Loucy (cell line): ENCODE data around the gene ZNF362.
"Not testable (repeated sequence)": the region's sequence is repeated elsewhere in the genome, so short reads cannot be mapped to it uniquely, and the experiment has no call there.

Experiments used
- H2AFZ ChIP-seq: fragments of 200-600 bp; sonication (generic); 2 replicates; pipeline ENCODE4 v1.6.0; 2016; ENCODE audit warnings: antibody characterized with exemption, mild to moderate bottlenecking, low read length, moderate library complexity
- H3F3A ChIP-seq: fragments of 200-600 bp; 2 replicates; pipeline ENCODE4 v1.6.0; 2016; ENCODE audit warnings: antibody characterized with exemption, low read depth, mild to moderate bottlenecking
- H3K27me3 ChIP-seq: fragments of 200-600 bp; sonication (generic); 2 replicates; pipeline ENCODE4 v1.6.1; 2014; ENCODE audit warnings: low read length, mild to moderate bottlenecking; ENCODE audit not compliant: insufficient read depth, poor library complexity, severe bottlenecking
- H3K36me3 ChIP-seq: fragments of 200-600 bp; sonication (generic); 2 replicates; pipeline ENCODE4 v1.6.1; 2016; ENCODE audit warnings: low read length; ENCODE audit not compliant: insufficient read depth
- H3K4me1 ChIP-seq: fragments of 200-600 bp; sonication (generic); 2 replicates; pipeline ENCODE4 v1.5.1; 2014; ENCODE audit warnings: low read length, mild to moderate bottlenecking; ENCODE audit not compliant: insufficient read depth, poor library complexity, severe bottlenecking
- H3K4me2 ChIP-seq: fragments of 200-600 bp; sonication (generic); 2 replicates; pipeline ENCODE4 v1.6.0; 2014; ENCODE audit warnings: antibody characterized with exemption, low read length, low read depth, mild to moderate bottlenecking; ENCODE audit not compliant: poor library complexity, severe bottlenecking
- H3K4me3 ChIP-seq: fragments of 200-600 bp; sonication (generic); 2 replicates; pipeline ENCODE4 v1.5.1; 2014; ENCODE audit warnings: low read length, mild to moderate bottlenecking, mixed read lengths; ENCODE audit not compliant: poor library complexity, severe bottlenecking
- H3K79me2 ChIP-seq: fragments of 200-600 bp; sonication (generic); 2 replicates; pipeline ENCODE4 v1.6.1; 2014; ENCODE audit warnings: low read length; ENCODE audit not compliant: insufficient read depth
- H3K9ac ChIP-seq: fragments of 200-600 bp; sonication (generic); 2 replicates; pipeline ENCODE4 v1.6.0; 2014; ENCODE audit warnings: mild to moderate bottlenecking, low read depth, low read length, moderate library complexity; ENCODE audit not compliant: poor library complexity, severe bottlenecking
- H3K9me2 ChIP-seq: fragments of 200-600 bp; sonication (generic); replicated peaks from 2 replicates; pipeline ENCODE4 v1.6.1; 2016; ENCODE audit warnings: low read depth, low read length, mixed read lengths
- H3K9me3 ChIP-seq: fragments of 200-600 bp; sonication (generic); 2 replicates; pipeline ENCODE4 v1.6.1; 2014; ENCODE audit warnings: mild to moderate bottlenecking, antibody characterized with exemption, low read length, low read depth; ENCODE audit not compliant: insufficient read depth
- H4K20me1 ChIP-seq: fragments of 200-600 bp; sonication (generic); 2 replicates; pipeline ENCODE4 v1.6.0; 2014; ENCODE audit warnings: antibody characterized with exemption, low read length, mild to moderate bottlenecking; ENCODE audit not compliant: insufficient read depth, poor library complexity, severe bottlenecking
- EZH2phosphoT487 ChIP-seq: fragments of 200-600 bp; IDR thresholded peaks from 2 replicates; pipeline ENCODE4 v1.6.1; 2018; ENCODE audit warnings: antibody characterized with exemption, mild to moderate bottlenecking, moderate library complexity, borderline replicate concordance
- TF ChIP-seq, protein P1 (sequence below): fragments of 200-600 bp; sonication (generic); conservative IDR thresholded peaks from 2 replicates; pipeline ENCODE4 v1.5.1; 2014; ENCODE audit warnings: mild to moderate bottlenecking, antibody characterized with exemption, low read length

Gene ZNF362

GRCh38 chr1:33307494-33307864, 51.2 kb downstream of the ZNF362 start:
- H3K4me1 ChIP-seq = peaks cover 8% of the 10 kb centered on the region
- no peak overlapping the region for H3K9ac ChIP-seq
- H2AFZ ChIP-seq = no peak overlapping the region
- no peak overlapping the region for H3K4me3 ChIP-seq
- H3K27me3 ChIP-seq = no peaks in the 10 kb centered on the region
- TF ChIP-seq EZH2phosphoT487 = no peak
- TF ChIP-seq, protein P1, sequence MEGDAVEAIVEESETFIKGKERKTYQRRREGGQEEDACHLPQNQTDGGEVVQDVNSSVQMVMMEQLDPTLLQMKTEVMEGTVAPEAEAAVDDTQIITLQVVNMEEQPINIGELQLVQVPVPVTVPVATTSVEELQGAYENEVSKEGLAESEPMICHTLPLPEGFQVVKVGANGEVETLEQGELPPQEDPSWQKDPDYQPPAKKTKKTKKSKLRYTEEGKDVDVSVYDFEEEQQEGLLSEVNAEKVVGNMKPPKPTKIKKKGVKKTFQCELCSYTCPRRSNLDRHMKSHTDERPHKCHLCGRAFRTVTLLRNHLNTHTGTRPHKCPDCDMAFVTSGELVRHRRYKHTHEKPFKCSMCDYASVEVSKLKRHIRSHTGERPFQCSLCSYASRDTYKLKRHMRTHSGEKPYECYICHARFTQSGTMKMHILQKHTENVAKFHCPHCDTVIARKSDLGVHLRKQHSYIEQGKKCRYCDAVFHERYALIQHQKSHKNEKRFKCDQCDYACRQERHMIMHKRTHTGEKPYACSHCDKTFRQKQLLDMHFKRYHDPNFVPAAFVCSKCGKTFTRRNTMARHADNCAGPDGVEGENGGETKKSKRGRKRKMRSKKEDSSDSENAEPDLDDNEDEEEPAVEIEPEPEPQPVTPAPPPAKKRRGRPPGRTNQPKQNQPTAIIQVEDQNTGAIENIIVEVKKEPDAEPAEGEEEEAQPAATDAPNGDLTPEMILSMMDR = no peak
- H4K20me1 ChIP-seq = no peaks in the 10 kb centered on the region
- no peaks in the 10 kb centered on the region for H3K36me3 ChIP-seq
- H3K9me2 ChIP-seq = no peaks in the 10 kb centered on the region
- H3K79me2 ChIP-seq = no peaks in the 10 kb centered on the region
- H3K9me3 ChIP-seq = no peaks in the 10 kb centered on the region
- no peaks in the 10 kb centered on the region for H3F3A ChIP-seq
- no peak overlapping the region for H3K4me2 ChIP-seq

- H3K79me2 ChIP-seq, H2AFZ ChIP-seq, H3K36me3 ChIP-seq, H3K4me1 ChIP-seq, H3K9me2 ChIP-seq, H3K27me3 ChIP-seq, H3K4me3 ChIP-seq, H3K9me3 ChIP-seq, H3K9ac ChIP-seq, H3K4me2 ChIP-seq, H4K20me1 ChIP-seq, H3F3A ChIP-seq: not testable (repeated sequence)
These were observed 53.1 kb downstream of the ZNF362 start for GRCh38 chr1:33309351-33309750.

DNA sequence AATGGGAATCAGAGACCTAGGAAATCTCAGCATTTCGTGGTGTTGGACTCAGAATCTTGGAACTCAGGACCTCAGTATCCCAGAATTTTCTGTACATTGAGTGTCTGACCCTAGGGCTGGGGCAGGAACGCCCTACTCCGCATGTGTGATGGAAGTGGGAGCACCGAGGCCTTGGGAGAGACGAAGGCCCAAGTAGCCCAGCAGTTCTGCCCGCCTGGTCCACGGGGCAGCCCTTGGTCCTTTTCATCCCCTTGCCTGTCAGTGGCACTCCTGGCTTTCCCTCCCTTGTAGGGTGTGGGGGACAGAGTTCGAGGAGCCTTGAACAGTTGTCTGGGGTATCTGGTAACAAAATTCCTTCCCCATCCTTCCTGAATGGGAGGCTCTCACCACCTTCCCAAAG, 54.4 kb downstream of the ZNF362 start:
- Histone ChIP-seq H3K36me3 (no peaks in the 10 kb centered on the region), H3K9me3 (no peaks in the 10 kb centered on the region), H3K9ac (no peak overlapping the region), H3K79me2 (no peaks in the 10 kb centered on the region), H3F3A (no peaks in the 10 kb centered on the region), H2AFZ (no peak overlapping the region), H3K4me1 (no peaks in the 10 kb centered on the region), H3K4me2 (no peak overlapping the region), H3K27me3 (no peaks in the 10 kb centered on the region), H3K4me3 (no peak overlapping the region), H3K9me2 (no peaks in the 10 kb centered on the region), H4K20me1 (no peaks in the 10 kb centered on the region)
- TF ChIP-seq, protein P1 = no peak
- no peak for TF ChIP-seq EZH2phosphoT487

GRCh38 chr1:33311706-33312412, 55.6 kb downstream of the ZNF362 start:
- Histone ChIP-seq H3F3A (no peaks in the 10 kb centered on the region), H3K9me2 (no peaks in the 10 kb centered on the region), H3K4me2 (no peak overlapping the region), H2AFZ (no peak overlapping the region), H3K4me3 (no peak overlapping the region), H3K27me3 (no peaks in the 10 kb centered on the region), H3K9me3 (no peaks in the 10 kb centered on the region), H3K9ac (no peak overlapping the region), H3K4me1 (no peaks in the 10 kb centered on the region), H3K36me3 (no peaks in the 10 kb centered on the region), H3K79me2 (no peaks in the 10 kb centered on the region), H4K20me1 (no peaks in the 10 kb centered on the region)
- TF ChIP-seq, protein P1 = no peak
- TF ChIP-seq EZH2phosphoT487 = no peak
